NCI-H460 (cell line): ENCODE measurements around the gene KCNMB2. TPM values are rescaled to one million over a fixed set of nuclear protein-coding genes. Genes with fewer than 3 reads are reported as not detected.

Experiments
- DNase-seq: peaks from one replicate; pipeline ENCODE4 v3.0.0-alpha.2; 2016; ENCODE audit warnings: low read depth; ENCODE audit errors: extremely low read depth
- total RNA-seq: library from RNA; depleted of rRNA; stranded (reverse); fragments of >200 nt; shearing (Covaris generic); gene quantifications from 2 replicates; pipeline ENCODE4 v1.2.3, GENCODE V29; 2014

Gene KCNMB2
- total RNA-seq, 1 experiment from 2014 or later, result 0.50 TPM

DNA sequence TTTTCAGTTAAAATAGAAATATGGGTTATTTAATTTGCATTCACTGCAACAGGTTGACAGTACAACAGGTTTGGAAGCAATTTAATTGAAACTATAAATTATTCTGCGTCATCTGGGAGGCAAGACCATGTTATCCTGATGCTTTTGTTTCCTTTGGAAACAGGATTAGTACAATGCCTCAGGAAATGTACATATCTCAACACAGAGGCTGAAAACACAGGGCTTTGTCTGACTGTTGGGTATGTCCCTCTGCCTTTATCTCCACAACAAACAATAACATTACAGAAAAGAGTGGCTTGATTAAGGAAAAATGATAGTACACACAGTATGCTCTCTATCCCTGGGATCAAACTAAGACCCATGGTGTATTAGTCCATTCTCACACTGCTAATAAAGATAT lies 95.7 kb downstream of the KCNMB2 start:
- no peak for DNase-seq

DNA sequence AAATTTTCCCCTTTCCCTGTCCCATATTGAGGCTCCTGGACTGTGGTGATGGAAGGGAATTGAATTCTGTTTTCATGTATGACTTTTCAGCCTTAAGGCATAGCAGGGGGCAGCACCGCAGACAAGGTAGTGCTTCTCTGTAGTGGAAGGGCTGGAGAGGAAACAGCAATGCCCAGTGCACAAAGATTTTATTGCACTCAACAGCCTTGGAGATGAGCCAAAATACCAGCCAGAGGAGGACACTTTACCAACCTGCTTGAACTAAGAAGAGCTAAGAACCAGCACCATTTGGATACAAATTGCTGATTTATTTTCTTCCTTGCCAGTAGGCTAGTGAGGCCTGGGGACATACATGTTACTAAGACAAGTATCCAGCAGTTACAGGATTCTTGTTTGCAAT lies 98.7 kb downstream of the KCNMB2 start:
- DNase-seq, result no peak

DNA sequence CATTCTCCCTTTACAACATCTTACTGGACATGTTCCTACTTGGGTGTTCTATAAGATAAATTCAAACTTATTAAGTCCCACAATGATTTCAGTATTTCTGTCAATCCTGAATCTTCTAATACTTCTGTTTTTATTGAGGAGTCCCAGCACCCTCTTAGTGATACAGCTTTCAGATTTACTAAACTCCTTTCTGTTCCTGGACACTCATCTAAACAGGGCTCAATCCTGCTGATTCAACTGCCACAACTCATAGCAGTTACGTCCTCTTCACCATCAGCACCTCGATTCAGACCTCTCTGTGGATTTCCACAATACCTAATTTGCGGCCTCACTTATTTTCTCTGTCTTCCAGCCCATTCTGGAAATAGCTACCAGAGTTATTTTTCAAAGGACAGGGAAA lies 101.6 kb downstream of the KCNMB2 start:
- DNase-seq, result no peak

DNA sequence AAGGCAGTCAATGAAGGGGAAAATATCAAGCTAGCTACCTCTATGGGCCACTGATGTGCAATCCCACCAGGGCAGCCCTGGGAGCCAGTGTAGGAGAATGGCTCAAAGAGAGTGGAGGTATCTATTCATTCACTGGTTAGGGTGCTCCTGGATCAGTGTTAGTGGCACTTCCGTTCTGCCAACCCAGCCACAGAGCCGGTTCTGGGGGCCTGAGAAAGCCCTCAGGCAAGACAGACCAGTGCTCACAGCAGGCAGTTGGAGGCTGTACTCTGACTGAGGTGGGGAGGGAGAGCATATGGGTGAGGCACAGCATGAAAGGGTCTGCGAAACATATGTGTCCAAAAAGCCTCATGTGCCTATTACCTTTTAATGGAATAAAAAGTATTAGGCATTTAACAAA lies 109.3 kb downstream of the KCNMB2 start:
- DNase-seq, result no peak

DNA sequence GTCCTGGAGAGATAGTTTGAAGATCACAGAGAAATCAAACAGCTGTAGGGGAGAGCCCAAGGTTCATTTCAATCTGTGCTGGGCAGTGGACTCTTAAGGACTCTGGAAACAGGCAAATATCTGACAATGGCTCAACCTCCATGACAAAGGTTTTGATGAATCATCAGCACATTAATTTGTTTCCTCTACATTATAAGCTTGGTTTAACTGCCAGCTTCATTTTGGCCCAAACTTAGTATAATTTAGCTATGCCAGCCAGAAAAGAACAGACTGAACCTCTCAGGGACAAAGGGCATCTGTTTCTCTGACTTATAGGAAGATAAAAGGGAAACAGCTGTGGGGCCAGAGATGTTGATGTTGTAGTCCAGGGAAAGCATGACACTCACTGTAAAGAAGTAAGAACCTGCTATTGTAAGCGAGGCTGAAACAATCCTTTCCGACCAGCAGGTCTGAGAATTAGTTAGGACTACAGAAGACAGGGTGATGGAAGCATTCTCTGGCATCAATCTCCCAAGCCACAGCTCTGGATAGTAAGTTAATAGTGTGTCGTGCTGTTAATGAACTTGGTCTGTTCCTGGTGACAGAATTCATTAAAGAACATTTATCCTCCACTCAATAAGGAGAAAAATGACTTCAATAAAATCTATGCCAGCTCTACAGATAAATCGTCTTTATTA lies 110.1 kb downstream of the KCNMB2 start:
- no peak for DNase-seq

DNA sequence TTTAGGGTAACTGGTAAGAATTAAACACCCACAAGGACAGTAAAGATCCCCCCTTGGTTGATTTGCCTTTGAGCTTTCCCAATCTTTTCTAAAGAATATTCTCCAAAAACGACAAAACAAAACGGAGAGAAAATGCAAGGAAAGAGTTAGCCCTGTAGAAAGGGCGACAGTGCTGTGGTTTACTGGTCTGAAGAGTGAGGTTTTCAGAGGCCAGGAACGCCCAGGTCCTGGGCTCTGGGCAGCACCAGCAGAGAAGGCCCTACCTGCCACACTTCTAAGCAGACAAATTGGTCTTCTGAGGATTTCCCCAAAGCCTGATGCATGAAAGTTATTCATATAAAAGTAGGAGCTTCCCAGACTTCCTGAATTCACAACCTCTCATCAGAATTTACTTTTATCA lies 119.3 kb downstream of the KCNMB2 start:
- no peak for DNase-seq

DNA sequence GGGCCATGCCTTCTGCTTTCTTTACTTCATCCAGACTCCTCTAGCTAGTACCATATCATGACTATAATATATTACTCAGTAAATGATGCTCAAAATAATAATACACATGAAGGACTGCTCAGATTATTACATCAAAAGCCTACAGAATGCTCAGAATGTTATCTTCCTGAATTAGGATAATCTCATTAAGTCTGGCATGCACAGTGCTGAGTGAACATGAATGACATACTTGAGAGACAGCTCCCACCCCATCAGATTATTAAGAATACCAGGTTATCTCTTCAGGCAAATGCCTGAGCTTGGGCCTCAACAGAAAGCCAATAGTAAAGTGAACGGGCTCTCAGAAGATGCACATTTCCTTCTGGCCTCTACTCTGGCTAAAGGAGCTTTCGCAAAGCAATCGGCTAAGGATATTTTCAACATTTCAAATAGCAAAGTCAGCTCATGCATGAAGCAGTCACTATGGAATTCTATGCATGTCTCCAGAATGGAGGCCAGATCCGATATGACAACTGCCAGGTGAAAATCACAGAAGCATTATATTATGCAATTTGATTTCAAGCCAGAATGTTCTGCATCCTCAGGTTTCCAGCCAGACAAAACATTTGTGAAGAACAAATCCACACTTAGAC lies 122.6 kb downstream of the KCNMB2 start:
- DNase-seq, result no peak

DNA sequence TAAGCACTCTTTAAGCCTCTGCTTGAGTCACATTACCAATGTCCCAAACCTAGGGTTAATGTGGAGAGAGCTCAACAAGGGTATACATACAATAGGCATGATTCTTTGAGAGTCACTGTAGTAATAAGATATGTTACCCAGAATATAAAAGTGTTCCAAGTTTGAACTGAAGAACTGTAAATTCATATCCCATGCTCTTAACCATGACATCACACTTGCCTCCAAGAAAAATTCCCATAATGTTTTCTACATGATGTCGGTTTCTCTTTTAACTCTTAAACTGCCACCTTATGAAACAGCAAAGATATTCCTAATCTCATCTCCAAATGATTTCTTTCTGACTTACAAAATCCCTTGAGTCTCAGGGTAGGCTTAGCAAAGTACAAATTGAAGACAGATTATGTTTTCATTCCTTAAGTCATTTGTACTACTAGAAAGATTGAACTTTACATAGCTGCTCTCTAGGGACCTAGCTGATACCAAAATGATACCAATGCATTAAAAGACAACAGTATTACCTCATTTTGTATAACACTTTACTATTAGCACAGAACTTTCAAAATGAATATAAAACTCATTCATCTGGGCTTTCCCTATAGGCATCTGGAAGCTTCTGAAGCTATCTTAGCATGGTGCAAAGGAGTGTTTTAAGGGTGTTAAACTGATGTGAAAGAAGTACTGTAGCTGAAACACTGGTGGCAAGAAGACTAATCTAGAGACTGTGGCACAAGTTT lies 127.1 kb downstream of the KCNMB2 start:
- DNase-seq, result no peak

DNA sequence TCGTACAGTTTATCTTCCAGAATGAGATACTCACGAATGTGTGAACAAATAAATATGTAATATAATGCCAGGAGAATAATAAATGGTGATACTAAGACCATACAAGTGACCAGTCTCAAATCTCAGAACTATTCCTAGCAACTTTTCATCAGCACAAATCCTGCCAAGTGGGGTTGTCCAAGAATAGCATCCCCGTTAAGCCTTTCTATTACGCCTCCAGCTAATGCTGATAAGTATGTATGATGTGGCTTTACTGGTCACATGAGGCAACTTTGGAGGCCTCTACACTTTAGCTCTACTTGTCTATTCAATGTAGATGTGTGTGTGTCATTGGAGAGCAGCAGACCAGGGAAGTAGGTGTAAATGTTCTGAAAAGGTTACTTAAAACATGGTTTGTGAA lies 129.5 kb downstream of the KCNMB2 start:
- no peak for DNase-seq

DNA sequence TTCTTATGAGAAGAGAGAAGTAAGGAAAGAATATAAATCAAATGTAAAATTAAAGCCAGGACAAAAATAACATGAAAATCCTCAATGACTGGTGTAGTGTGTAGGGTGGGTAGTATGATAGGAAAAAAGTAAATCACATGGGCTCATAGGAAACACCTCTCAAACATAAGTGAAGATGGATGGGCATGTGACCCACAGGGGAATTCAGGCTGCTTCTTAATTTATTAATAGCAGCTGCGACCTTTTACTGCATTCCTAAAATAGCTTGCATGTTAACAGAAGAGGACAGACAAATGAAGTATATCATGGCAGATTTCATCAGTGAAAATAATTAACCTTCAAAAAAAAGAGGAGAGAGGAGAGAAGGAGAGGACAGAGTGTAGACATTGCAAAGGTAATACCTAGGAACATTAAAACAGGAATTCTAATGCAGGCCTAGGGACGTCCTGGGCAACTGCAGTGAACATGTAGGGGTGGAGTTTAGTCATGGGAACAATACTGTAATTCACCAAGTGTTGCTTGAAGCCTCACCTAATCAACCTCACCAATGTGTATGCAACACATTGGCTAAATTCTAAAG lies 132.9 kb downstream of the KCNMB2 start:
- DNase-seq, result no peak

DNA sequence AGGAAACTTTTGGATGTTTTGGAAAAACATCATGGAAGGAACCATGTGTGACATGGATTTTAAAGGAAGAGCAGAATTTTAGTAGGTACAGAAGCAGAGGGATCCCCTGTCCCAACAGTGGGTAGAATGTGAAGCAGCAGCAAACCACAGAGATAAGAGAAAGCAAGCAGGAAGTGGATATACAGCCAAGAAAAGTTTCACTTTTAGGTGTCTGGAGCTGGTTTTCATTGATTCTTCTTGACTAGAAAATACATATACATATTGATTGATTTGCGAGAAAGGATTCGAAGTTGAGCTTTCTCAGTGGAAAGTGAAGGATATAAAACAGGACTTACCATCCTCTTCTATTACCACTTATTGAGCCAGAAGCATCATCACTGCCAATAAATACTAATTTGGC lies 133.5 kb downstream of the KCNMB2 start:
- DNase-seq, result no peak

DNA sequence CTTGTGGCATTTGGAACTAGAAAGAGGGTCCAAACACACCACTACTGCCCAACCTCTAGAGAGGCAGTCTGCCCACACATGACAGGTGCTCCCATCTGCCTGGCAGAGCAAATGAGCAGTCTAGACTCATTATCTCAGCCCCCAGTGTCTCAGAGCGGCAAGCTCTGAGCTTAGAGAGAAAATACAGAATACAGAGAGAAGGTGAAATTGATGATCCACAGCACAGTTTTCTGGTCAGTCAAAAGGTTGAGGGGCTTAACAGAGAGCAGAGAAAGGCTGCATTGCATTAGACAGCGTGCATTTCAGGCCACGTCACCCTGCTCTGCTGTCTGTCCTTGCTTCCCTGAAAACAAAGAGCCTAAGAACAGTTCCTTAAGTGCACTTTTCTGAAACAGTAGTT lies 135.1 kb downstream of the KCNMB2 start:
- DNase-seq, result no peak

DNA sequence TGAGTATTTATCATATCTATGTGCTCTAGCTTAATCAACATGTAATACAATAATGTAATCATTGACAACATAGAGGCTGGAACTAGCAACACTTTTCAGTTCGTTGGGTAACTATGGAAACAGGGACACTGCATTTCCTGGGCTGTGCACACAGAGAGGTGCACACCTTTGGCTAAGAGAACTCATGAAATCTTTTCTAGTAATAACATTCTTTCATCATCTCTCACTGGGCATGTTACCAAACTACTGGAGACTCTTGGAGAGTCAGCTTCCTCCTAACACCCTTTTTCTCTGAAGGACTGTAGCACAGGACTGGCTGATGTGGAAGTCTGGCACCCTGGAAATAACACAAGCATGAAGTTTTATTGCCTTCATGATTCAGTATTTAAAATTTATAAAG lies 135.6 kb downstream of the KCNMB2 start:
- no peak for DNase-seq

DNA sequence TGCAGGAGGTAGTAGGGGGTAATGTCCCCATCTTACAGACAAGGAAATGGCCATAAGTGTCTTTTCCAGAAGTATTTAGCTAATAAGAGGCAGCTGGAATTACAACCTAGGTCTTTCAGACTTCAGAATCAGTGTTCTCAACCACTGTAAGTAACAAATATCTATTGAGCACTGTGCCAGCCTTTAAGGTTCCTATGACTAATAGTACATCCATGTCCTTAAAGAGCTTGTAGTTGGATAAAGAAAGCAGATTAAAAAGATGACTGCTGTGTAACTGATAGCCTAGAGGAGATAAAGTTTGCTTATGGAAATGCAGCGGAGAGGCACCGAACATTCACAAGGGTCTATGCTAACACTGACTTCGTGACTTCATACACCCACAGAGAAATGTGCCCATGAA lies 136.0 kb downstream of the KCNMB2 start:
- no peak for DNase-seq

DNA sequence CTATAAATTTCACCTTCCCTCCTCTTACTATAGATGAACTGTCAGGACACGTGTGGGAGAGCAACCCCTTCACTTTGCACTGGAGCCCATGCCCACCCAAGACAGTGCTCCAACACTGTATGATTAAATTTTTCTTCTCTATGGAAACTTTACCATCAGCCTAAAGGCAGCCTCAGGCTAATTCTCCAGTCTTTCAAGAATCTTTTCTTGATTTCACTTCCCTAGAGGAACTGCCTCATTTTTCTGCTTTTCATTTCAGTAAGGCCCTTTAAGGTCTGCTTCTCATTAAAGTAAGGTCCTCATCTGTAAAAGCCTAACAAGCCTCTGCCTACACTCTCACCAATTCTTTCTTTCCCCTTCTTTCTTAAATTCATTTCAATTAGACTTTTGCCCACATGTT lies 137.3 kb downstream of the KCNMB2 start:
- DNase-seq, result no peak

DNA sequence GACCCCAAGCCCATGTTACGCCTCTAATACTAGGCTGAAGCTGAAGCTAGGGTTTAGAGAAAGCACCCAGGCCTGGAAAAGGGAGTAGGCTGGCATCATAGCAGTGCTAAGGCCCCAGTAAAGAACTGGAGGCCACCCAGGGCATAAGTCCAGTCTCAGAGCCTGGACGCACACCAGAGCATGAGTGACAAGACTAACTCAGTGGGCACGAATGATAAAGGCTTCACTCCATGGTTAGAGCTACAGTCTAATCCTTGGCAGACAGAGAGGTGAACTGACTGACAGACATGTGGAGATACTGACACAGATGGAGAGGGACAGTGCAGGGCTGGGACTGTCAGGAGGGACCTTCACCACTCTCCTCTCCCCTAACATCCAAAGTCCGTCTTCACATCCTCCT lies 139.8 kb downstream of the KCNMB2 start:
- DNase-seq, result no peak

DNA sequence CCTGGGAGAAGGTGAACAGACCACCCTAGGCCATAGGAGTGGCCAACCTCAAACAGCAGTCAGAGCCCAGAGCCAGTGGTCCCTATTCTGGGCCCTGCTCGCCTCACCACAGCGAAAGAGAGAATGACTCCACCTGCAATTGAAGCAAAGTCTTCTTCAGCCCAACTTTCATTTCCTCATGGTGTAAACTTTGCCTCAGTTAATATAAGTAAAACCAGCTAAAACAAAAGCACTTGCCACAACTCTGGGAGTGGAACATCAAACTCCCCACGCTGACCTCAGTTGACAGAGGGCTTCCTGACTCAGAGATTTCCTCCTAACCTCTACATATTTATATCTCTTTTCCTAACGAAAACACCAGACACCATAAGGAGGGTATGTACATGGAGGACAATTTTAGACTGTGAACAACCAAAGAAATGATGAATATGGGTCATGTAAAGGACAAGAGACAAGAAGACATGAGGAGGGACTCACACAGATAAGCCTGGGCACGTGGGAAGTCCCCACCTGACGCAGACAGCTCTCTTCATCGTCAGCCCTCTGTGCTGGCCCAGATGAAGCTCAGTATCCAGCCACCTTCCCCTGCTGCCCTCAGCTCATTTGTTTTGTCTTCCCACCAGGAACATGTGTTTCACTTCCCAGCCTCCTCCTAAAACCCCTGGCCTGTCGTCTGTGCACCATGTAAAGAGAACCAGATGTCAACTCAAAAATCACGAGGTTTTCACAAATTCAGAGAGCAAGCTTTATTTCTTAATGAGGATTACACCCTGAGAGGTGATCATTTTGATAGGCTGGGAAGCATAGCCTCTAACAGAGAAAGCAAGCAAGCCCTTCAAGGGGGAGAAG lies 140.9 kb downstream of the KCNMB2 start:
- DNase-seq, result no peak

DNA sequence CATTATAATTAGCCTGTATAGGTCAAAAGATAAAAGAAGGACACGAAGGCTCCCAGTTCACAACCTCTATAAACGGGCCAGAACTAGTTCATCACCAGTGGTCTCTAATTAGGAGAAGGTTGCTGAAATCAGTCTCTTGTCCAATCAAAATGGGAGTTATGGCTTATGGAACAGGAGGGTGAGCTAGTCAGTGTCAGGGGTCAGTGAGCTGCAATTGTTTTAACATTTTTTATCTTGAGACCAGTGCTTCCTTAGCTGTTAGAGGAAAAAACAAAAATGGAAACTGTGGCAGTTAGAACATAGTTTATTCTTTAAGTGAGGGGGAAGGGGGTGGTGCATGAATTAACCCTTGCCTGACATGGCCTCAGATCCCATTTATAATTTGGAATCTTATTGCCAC lies 141.7 kb downstream of the KCNMB2 start:
- no peak for DNase-seq

DNA sequence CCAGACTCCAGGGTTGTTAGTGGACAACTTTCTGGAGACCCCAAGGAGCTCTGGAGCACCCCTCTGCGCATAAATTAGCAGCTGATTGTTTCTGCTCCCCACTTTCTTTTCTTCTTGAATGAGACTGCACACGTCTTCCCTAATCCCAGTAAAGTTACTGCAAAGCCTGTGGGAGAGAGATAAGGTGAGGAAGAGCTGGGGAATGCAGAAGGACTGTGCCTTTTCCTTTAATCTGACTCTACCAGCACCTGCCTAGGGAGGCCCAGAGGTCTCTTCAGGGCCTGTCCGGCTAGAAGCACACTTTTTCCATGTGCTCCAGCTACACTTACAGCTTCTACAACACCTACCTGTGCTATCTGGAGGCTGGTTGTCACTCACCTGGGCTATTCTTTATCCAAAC lies 143.8 kb downstream of the KCNMB2 start:
- DNase-seq, result no peak

DNA sequence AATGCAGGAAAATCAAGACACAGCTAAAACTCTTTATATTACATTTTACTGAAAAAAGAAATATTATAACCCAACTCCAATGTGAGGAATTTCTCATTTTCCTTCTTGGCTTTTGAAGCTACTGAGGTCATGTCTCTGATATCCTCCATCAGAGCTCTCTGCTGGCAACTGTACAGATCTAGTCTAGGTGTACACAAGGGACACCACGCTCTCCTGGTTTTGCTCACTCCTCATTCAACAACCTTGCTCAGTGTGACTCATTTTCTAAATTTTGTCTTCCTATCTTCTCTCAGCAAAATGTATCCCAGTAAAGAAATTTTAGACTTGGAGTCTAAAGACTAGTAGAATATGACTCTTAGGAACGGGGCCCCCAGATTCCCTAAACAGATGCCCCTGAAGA lies 144.3 kb downstream of the KCNMB2 start:
- no peak for DNase-seq
